Endothelial cell of umbilical vein (primary cell): ENCODE measurements around the gene TLE3. TPM values are rescaled to one million over a fixed set of nuclear protein-coding genes. Genes with fewer than 3 reads are reported as not detected.

Experiments used
- BruUV-seq: library from RNA; stranded (reverse); fragments of 400-500 nt; replicated peaks from 2 replicates; lab custom pipeline; 2021; lab: Mats Ljungman, UMichigan
- CTCF ChIA-PET: fragments of 300-600, 350-600 bp; sonication (Branson Sonifier 250); formaldehyde crosslinking; loops from one replicate; lab custom pipeline; 2021; ENCODE audit warnings: antibody characterized with exemption, inconsistent platforms; lab: Charles Lee
- POLR2A ChIA-PET: fragments of 300-600, 350-600 bp; sonication (Branson Sonifier 250); formaldehyde crosslinking; loops from one replicate; lab custom pipeline; 2021; ENCODE audit warnings: antibody characterized with exemption, inconsistent platforms; lab: Charles Lee
- DNase-seq: peaks from one replicate; pipeline ENCODE4 v3.0.0-alpha.2; 2011; ENCODE audit warnings: low read depth, low spot score
- FAIRE-seq: peaks from 2 replicates; lab custom pipeline; 2011; peaks lifted over from hg19 to GRCh38; lab: Jason Lieb, UNC
- H2AFZ ChIP-seq: 2 replicates; pipeline ENCODE4 v1.6.0; 2012; ENCODE audit warnings: low read depth, low read length, control low read depth, inconsistent platforms
- H3K27ac ChIP-seq: 2 replicates; pipeline ENCODE4 v1.5.1; 2011; ENCODE audit warnings: low read depth, mild to moderate bottlenecking, control low read depth, low read length, moderate library complexity; ENCODE audit not compliant: insufficient read depth
- H3K27me3 ChIP-seq, 2 experiments: 2 replicates each; pipeline versions ENCODE4 v1.6.0 to v1.6.1; 2011; ENCODE audit warnings: low read length in 2 of 2, mixed read lengths in 1 of 2; ENCODE audit not compliant: control insufficient read depth in 2 of 2, insufficient read depth in 2 of 2
- H3K36me3 ChIP-seq, 2 experiments: 2 replicates in 1 of 2; 3 replicates in 1 of 2; pipeline ENCODE4 v1.5.1; 2011; ENCODE audit warnings: low read length in 2 of 2, mild to moderate bottlenecking in 1 of 2, moderate library complexity in 1 of 2; ENCODE audit not compliant: control insufficient read depth in 2 of 2, insufficient read depth in 2 of 2; ENCODE audit errors: extremely low read depth in 1 of 2
- H3K4me1 ChIP-seq: 3 replicates; pipeline ENCODE4 v1.5.1; 2011; ENCODE audit warnings: mild to moderate bottlenecking, low read length; ENCODE audit not compliant: control insufficient read depth, insufficient read depth; ENCODE audit errors: extremely low read depth
- H3K4me2 ChIP-seq: 2 replicates; pipeline ENCODE4 v1.6.1; 2011; ENCODE audit warnings: low read length, control low read depth, mixed read lengths; ENCODE audit not compliant: insufficient read depth
- H3K4me3 ChIP-seq, 3 experiments: fragments of 200-600 bp in 1 of 3; sonication (generic), shearing (Covaris generic) in 1 of 3; replicated peaks in 1 of 3; 2 replicates each; pipeline ENCODE4 v1.5.1; 2011 to 2016; ENCODE audit warnings: control low read depth in 3 of 3, low read length in 3 of 3, mild to moderate bottlenecking in 2 of 3, inconsistent platforms in 1 of 3, low read depth in 1 of 3, moderate library complexity in 1 of 3; ENCODE audit not compliant: insufficient read depth in 1 of 3
- H3K79me2 ChIP-seq: 2 replicates; pipeline ENCODE4 v1.6.0; 2012; ENCODE audit warnings: low read length, inconsistent platforms; ENCODE audit not compliant: control insufficient read depth, insufficient read depth
- H3K9ac ChIP-seq: replicated peaks from 2 replicates; pipeline ENCODE3; 2011; ENCODE audit warnings: low read length, control low read depth; ENCODE audit not compliant: insufficient read depth; ENCODE audit errors: extremely low read depth
- H3K9me1 ChIP-seq: replicated peaks from 3 replicates; pipeline ENCODE4 v1.6.0; 2011; ENCODE audit warnings: mild to moderate bottlenecking, low read length; ENCODE audit not compliant: control insufficient read depth, insufficient read depth; ENCODE audit errors: extremely low read depth
- H3K9me3 ChIP-seq: replicated peaks from 2 replicates; pipeline ENCODE4 v1.5.1; 2012; ENCODE audit warnings: low read length, inconsistent platforms; ENCODE audit not compliant: control insufficient read depth, insufficient read depth
- H4K20me1 ChIP-seq: replicated peaks from 2 replicates; pipeline ENCODE3; 2011; ENCODE audit warnings: mild to moderate bottlenecking, low read length; ENCODE audit not compliant: control insufficient read depth, insufficient read depth; ENCODE audit errors: extremely low read depth
- EZH2 ChIP-seq: IDR thresholded peaks from 2 replicates; pipeline ENCODE4 v1.6.1; 2012; ENCODE audit warnings: borderline replicate concordance, low read depth, mild to moderate bottlenecking, moderate library complexity, low read length, inconsistent platforms; ENCODE audit not compliant: severe bottlenecking
- FOS ChIP-seq: IDR thresholded peaks from 2 replicates; pipeline ENCODE4 v1.6.1; 2011; ENCODE audit warnings: mild to moderate bottlenecking, low read length, moderate library complexity, borderline replicate concordance; ENCODE audit not compliant: insufficient read depth
- GATA2 ChIP-seq: IDR thresholded peaks from 2 replicates; pipeline ENCODE4 v1.7.0; 2011; ENCODE audit warnings: low read depth, mild to moderate bottlenecking, moderate library complexity, mixed read lengths, low read length; ENCODE audit not compliant: insufficient read length, insufficient read depth
- JUN ChIP-seq: IDR thresholded peaks from 2 replicates; pipeline ENCODE4 v1.6.1; 2011; ENCODE audit warnings: borderline replicate concordance, low read depth; ENCODE audit not compliant: insufficient read length, insufficient read depth
- MYC ChIP-seq: IDR thresholded peaks from one replicate; pipeline ENCODE4 v1.6.1; 2011; ENCODE audit warnings: mild to moderate bottlenecking, low read depth, low read length
- POLR2A ChIP-seq: IDR thresholded peaks from 2 replicates; pipeline ENCODE4 v1.6.1; 2012; ENCODE audit warnings: low read depth, mild to moderate bottlenecking, control low read depth, low read length
- POLR2AphosphoS5 ChIP-seq: IDR thresholded peaks from 2 replicates; pipeline ENCODE4 v1.6.1; 2012; ENCODE audit warnings: low read depth, mild to moderate bottlenecking, control low read depth, low read length, moderate library complexity; ENCODE audit not compliant: insufficient read depth
- dilution Hi-C: fragments of 300-500 bp; cut with MboI; formaldehyde crosslinking; loops from one replicate; pipeline ENCODE4 v1.15.0; 2019; ENCODE audit warnings: low sequenced_read_pairs; ENCODE audit not compliant: extremely low pct_ligation_motif_present
- intact Hi-C: fragments of 100-400 bp; cut with micrococcal nuclease; formaldehyde crosslinking; loops from one replicate; pipeline ENCODE4 v1.10.0; 2022
- polyA plus RNA-seq, 4 experiments: library from polyadenylated mRNA; depleted of rRNA in 3 of 4; stranded (reverse) in 3 of 4; unstranded in 1 of 4; fragments of >200 nt; gene quantifications; 2 replicates each; pipeline versions ENCODE4 v1.2.1 to v1.2.3, GENCODE V29; 2011 to 2012; ENCODE audit warnings: missing spikeins in 1 of 4
- total RNA-seq: library from RNA; stranded (reverse); gene quantifications from 2 replicates; pipeline ENCODE4 v1.2.3, GENCODE V29; 2021
- TF ChIP-seq, protein P1 (sequence below): IDR thresholded peaks from 2 replicates; pipeline ENCODE4 v1.6.1; 2011; ENCODE audit not compliant: insufficient read depth, insufficient read length
- TF ChIP-seq, protein P2 (sequence below), 2 donors: IDR thresholded peaks; 1 replicate in 1 of 2; 2 replicates in 1 of 2; pipeline ENCODE4 v1.5.1; 2011; ENCODE audit warnings: low read length in 2 of 2, mild to moderate bottlenecking in 2 of 2, moderate library complexity in 2 of 2, control low read depth in 1 of 2, inconsistent platforms in 1 of 2, low read depth in 1 of 2; ENCODE audit not compliant: insufficient read depth in 1 of 2; ENCODE audit errors: extremely low read depth in 1 of 2

Gene TLE3
- total and polyA plus RNA-seq, 2 donors (not counting 3 experiments of a cell fraction or from before 2014, with no cell fraction given), result 40.5 to 56.9 TPM

DNA sequence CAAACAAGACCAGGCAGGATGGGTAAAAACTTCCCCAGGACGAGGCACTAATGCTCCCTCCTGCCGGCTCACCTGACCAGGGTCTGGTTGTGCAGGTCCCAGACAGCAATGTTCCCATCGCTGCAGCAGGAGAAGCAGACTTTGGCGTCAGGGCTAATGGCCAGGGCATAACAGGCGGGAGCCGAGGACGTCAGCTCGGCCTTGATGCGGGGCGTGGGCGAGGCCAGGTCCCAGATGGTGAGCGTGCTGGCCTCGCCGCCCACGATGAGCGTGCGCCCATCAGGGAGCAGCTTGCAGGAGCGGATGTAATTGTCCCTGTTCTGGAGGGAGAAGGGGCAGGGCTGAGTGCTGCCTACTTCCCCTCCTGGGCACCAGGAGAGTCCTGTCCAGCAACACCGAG is 43.4 kb downstream of the TLE3 start:
- Histone ChIP-seq H3K9me1 (no peaks in the 10 kb centered on the region), H3K36me3 (peaks cover 43 to 89% of the 10 kb centered on the region in 2 experiments), H3K9ac (no peak overlapping the region), H3K27ac (no peak overlapping the region), H4K20me1 (no peaks in the 10 kb centered on the region), H3K27me3 (no peaks in the 10 kb centered on the region), H3K4me3 (no peak overlapping the region), H3K9me3 (no peaks in the 10 kb centered on the region), H2AFZ (no peak overlapping the region), H3K79me2 (no peaks in the 10 kb centered on the region), H3K4me2 (no peak overlapping the region), H3K4me1 (no peaks in the 10 kb centered on the region)
- no TSS peak for BruUV-seq
- dilution Hi-C loops, result no loop called here
- FAIRE-seq (no peak), DNase-seq (no peak)
- intact Hi-C loops, result no loop called here
- ChIA-PET CTCF (interaction anchor here (1.6 kb wide), 1 partner anchor 15 kb away, joined by 4 read pairs; no protein-coding TSS in a partner anchor), POLR2A (no interaction called here)
- no peak for TF ChIP-seq MYC

DNA sequence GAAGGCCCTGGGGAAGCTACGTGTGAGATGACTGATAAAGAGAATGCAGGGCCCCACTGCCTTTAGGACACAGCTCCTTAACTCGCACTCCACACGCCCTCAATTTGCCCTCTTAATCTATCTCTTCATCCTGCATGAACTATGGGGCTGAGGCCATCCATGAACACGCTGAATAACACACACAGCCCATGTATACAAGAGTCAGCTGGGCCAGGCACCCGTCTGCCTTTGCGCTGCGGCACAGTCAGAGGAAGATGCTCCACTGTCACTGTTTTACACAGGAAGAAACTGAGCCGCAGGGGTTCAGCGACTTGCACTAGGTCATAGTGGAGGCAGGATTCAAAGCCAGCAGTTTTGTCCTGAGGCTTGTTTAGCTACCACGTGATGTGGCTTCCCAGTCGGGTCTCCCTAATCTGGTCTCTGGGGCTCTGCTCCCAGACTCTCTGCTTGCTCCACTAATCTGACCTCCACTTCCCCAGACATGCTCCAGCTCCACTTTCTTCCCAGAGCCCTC is 43.9 kb downstream of the TLE3 start:
- H3K27me3 ChIP-seq, result no peaks in the 10 kb centered on the region
- H3K4me2 ChIP-seq, result no peak overlapping the region
- H3K79me2 ChIP-seq, result no peaks in the 10 kb centered on the region
- CTCF ChIA-PET, result interaction anchor here (1.6 kb wide), 1 partner anchor 14 kb away, joined by 4 read pairs; no protein-coding TSS in a partner anchor
- DNase-seq, result no peak
- H4K20me1 ChIP-seq, result no peaks in the 10 kb centered on the region
- no peak overlapping the region for H2AFZ ChIP-seq
- intact Hi-C loops, result no loop called here
- dilution Hi-C loops, result no loop called here
- H3K9me1 ChIP-seq, result no peaks in the 10 kb centered on the region
- H3K27ac ChIP-seq, result no peak overlapping the region
- H3K36me3 ChIP-seq, result peaks cover 42 to 85% of the 10 kb centered on the region in 2 experiments
- H3K9me3 ChIP-seq, result no peaks in the 10 kb centered on the region
- BruUV-seq, result no TSS peak
- H3K9ac ChIP-seq, result no peak overlapping the region
- TF ChIP-seq, protein P1, sequence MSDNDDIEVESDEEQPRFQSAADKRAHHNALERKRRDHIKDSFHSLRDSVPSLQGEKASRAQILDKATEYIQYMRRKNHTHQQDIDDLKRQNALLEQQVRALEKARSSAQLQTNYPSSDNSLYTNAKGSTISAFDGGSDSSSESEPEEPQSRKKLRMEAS, result no peak
- TF ChIP-seq, protein P2, sequence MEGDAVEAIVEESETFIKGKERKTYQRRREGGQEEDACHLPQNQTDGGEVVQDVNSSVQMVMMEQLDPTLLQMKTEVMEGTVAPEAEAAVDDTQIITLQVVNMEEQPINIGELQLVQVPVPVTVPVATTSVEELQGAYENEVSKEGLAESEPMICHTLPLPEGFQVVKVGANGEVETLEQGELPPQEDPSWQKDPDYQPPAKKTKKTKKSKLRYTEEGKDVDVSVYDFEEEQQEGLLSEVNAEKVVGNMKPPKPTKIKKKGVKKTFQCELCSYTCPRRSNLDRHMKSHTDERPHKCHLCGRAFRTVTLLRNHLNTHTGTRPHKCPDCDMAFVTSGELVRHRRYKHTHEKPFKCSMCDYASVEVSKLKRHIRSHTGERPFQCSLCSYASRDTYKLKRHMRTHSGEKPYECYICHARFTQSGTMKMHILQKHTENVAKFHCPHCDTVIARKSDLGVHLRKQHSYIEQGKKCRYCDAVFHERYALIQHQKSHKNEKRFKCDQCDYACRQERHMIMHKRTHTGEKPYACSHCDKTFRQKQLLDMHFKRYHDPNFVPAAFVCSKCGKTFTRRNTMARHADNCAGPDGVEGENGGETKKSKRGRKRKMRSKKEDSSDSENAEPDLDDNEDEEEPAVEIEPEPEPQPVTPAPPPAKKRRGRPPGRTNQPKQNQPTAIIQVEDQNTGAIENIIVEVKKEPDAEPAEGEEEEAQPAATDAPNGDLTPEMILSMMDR (IDR thresholded peaks at IDR 0.05; ENCODE audit: extremely low read depth in 1 of 2, insufficient read depth in 1 of 2, low read depth in 1 of 2, low read length in 2 of 2), result no peak
- TF ChIP-seq GATA2 (no peak), MYC (no peak), POLR2AphosphoS5 (no peak), FOS (no peak), EZH2 (no peak), JUN (no peak), POLR2A (no peak)
- POLR2A ChIA-PET, result no interaction called here
- FAIRE-seq, result no peak
- no peak overlapping the region for H3K4me3 ChIP-seq
- H3K4me1 ChIP-seq, result no peaks in the 10 kb centered on the region
